WTC11 (cell line): ENCODE measurements around the gene LAMB4. TPM values are rescaled to one million over a fixed set of nuclear protein-coding genes. Genes with fewer than 3 reads are reported as not detected.

Source experiments
- ATAC-seq: fragments of 200-7000 bp; cut with Tn5 transposase; 2 replicates; pipeline ENCODE4 v1.10.0; 2021; ENCODE audit warnings: mild to moderate bottlenecking, moderate library complexity
- CTCF ChIA-PET: fragments of 300-600 bp; sonication (Branson Sonifier 250); formaldehyde crosslinking; loops from one replicate; lab custom pipeline; 2021; ENCODE audit warnings: antibody characterized with exemption; lab: Charles Lee
- POLR2A ChIA-PET: fragments of 350-600 bp; sonication (Branson Sonifier 250); formaldehyde crosslinking; loops from one replicate; lab custom pipeline; 2021; ENCODE audit warnings: antibody characterized with exemption; lab: Charles Lee
- DNase-seq: peaks from one replicate; pipeline ENCODE4 v3.0.0; 2021; ENCODE audit warnings: low spot score
- H3K27ac Mint-ChIP-seq: 2 replicates; pipeline ENCODE4 v1.8.0; 2021; ENCODE audit warnings: mixed read lengths
- H3K27me3 Mint-ChIP-seq: 2 replicates; pipeline ENCODE4 v1.8.0; 2021; ENCODE audit warnings: low read depth, mild to moderate bottlenecking, moderate library complexity, mixed read lengths
- H3K36me3 Mint-ChIP-seq: 2 replicates; pipeline ENCODE4 v1.8.0; 2021; ENCODE audit warnings: mixed read lengths
- H3K4me1 Mint-ChIP-seq: 2 replicates; pipeline ENCODE4 v1.8.0; 2022; ENCODE audit warnings: mixed read lengths
- H3K4me3 Mint-ChIP-seq: 2 replicates; pipeline ENCODE4 v1.8.0; 2021; ENCODE audit warnings: mild to moderate bottlenecking, moderate library complexity, mixed read lengths
- H3K9me3 Mint-ChIP-seq: 2 replicates; pipeline ENCODE4 v1.8.0; 2021; ENCODE audit warnings: mixed read lengths
- ATF1 ChIP-seq: sonication (generic); formaldehyde crosslinking; IDR thresholded peaks from 2 replicates; pipeline ENCODE4 v1.8.1; 2023; ENCODE audit warnings: mild to moderate bottlenecking, moderate library complexity, missing genetic modification reagents
- ATF2 ChIP-seq: sonication (generic); formaldehyde crosslinking; IDR thresholded peaks from 2 replicates; pipeline ENCODE4 v1.8.1; 2022; ENCODE audit warnings: low read depth, missing genetic modification reagents, borderline replicate concordance
- ATF3 ChIP-seq: sonication (generic); formaldehyde crosslinking; conservative IDR thresholded peaks from 2 replicates; pipeline ENCODE4 v1.8.1; 2022; ENCODE audit warnings: mild to moderate bottlenecking, missing genetic modification reagents
- ETV6 ChIP-seq: sonication (generic); formaldehyde crosslinking; IDR thresholded peaks from 2 replicates; pipeline ENCODE4 v1.8.1; 2022; ENCODE audit warnings: mild to moderate bottlenecking, missing genetic modification reagents
- GTF2I ChIP-seq: fragments of 250-450 bp; sonication (Bioruptor Pico); conservative IDR thresholded peaks from 2 replicates; pipeline ENCODE4 v1.4.0; 2021; ENCODE audit warnings: mild to moderate bottlenecking
- MAX ChIP-seq: sonication (generic); formaldehyde crosslinking; IDR thresholded peaks from 2 replicates; pipeline ENCODE4 v1.8.0; 2022; ENCODE audit warnings: mild to moderate bottlenecking, missing genetic modification reagents
- MXD4 ChIP-seq: fragments of 250-450 bp; sonication (Bioruptor Pico); IDR thresholded peaks from 2 replicates; pipeline ENCODE4 v1.8.0; 2021; ENCODE audit warnings: mild to moderate bottlenecking, moderate library complexity, borderline replicate concordance
- MYBL2 ChIP-seq: sonication (generic); formaldehyde crosslinking; IDR thresholded peaks from 2 replicates; pipeline ENCODE4 v1.8.1; 2023; ENCODE audit warnings: mild to moderate bottlenecking, moderate library complexity, missing genetic modification reagents
- NFE2L1 ChIP-seq: sonication (generic); formaldehyde crosslinking; IDR thresholded peaks from 2 replicates; pipeline ENCODE4 v1.8.1; 2023; ENCODE audit warnings: missing genetic modification reagents
- OVOL2 ChIP-seq: fragments of 250-450 bp; sonication (Bioruptor Pico); IDR thresholded peaks from 2 replicates; pipeline ENCODE4 v1.9.0; 2021; ENCODE audit warnings: mild to moderate bottlenecking, borderline replicate concordance
- SMAD3 ChIP-seq: sonication (generic); formaldehyde crosslinking; IDR thresholded peaks from 2 replicates; pipeline ENCODE4 v1.8.0; 2022; ENCODE audit warnings: missing genetic modification reagents, mild to moderate bottlenecking, borderline replicate concordance
- TP53 ChIP-seq: sonication (generic); formaldehyde crosslinking; IDR thresholded peaks from 2 replicates; pipeline ENCODE4 v1.8.1; 2023; ENCODE audit warnings: mild to moderate bottlenecking, missing genetic modification reagents
- USF1 ChIP-seq: sonication (generic); formaldehyde crosslinking; IDR thresholded peaks from 2 replicates; pipeline ENCODE4 v1.8.0; 2022; ENCODE audit warnings: mild to moderate bottlenecking, missing genetic modification reagents
- ZNF219 ChIP-seq: sonication (generic); formaldehyde crosslinking; IDR thresholded peaks from 2 replicates; pipeline ENCODE4 v1.8.0; 2023; ENCODE audit warnings: missing genetic modification reagents, mild to moderate bottlenecking, borderline replicate concordance
- ZNF396 ChIP-seq: fragments of 250-450 bp; sonication (Bioruptor Pico); IDR thresholded peaks from 2 replicates; pipeline ENCODE4 v1.8.0; 2021; ENCODE audit warnings: mild to moderate bottlenecking, moderate library complexity, borderline replicate concordance
- total RNA-seq: library from RNA; stranded (reverse); gene quantifications from 3 replicates; pipeline ENCODE4 v1.2.3, GENCODE V29; 2021
- TF ChIP-seq, protein P1 (sequence below): fragments of 250-450 bp; sonication (Bioruptor Pico); IDR thresholded peaks from 2 replicates; pipeline ENCODE4 v1.9.0; 2021; ENCODE audit warnings: mild to moderate bottlenecking
- TF ChIP-seq, protein P2 (sequence below): sonication (generic); formaldehyde crosslinking; IDR thresholded peaks from 2 replicates; pipeline ENCODE4 v1.8.0; 2022; ENCODE audit warnings: missing genetic modification reagents
- TF ChIP-seq, protein P3 (sequence below): fragments of 250-450 bp; sonication (Bioruptor Pico); conservative IDR thresholded peaks from 2 replicates; pipeline ENCODE4 v1.9.0; 2021; ENCODE audit warnings: mild to moderate bottlenecking

The LAMB4 gene
- total RNA-seq, 1 experiment from 2014 or later, result not detected

GRCh38 chr7:108053250-108053649 lies 76.9 kb downstream of the LAMB4 start (continued):
- TF ChIP-seq OVOL2 (CRISPR knock-in tag), result no peak
- TF ChIP-seq USF1, result no peak
- TF ChIP-seq, protein P1, sequence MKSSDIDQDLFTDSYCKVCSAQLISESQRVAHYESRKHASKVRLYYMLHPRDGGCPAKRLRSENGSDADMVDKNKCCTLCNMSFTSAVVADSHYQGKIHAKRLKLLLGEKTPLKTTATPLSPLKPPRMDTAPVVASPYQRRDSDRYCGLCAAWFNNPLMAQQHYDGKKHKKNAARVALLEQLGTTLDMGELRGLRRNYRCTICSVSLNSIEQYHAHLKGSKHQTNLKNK, result no peak

DNA sequence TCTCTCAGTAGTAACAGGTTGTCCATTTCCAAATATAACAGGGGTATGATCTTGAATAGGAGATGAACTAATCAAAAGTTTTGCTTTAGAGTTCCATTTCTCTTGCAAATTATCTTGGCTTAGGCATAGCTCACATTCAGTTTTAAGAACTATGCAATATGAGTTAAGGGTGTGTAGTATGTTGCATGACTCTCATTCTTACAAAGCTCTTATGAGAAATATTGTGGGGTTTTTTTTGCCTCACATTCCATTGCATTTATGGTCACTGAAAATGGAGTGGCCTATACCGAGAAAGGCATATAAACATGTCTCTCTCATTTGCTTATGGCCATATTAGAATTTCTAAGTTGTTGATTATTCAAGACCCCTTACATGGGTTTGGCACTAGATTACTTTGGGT lies 78.7 kb downstream of the LAMB4 start:
- TF ChIP-seq ZNF396 (CRISPR knock-in tag) (no peak), ATF1 (no peak), MAX (CRISPR knock-in tag) (no peak), ETV6 (CRISPR knock-in tag) (no peak), ZNF219 (CRISPR knock-in tag) (no peak), GTF2I (CRISPR knock-in tag) (no peak), ATF2 (CRISPR knock-in tag) (no peak), MXD4 (CRISPR knock-in tag) (no peak), ATF3 (CRISPR knock-in tag) (no peak), TP53 (CRISPR knock-in tag) (no peak), SMAD3 (CRISPR knock-in tag) (no peak), NFE2L1 (no peak), MYBL2 (CRISPR knock-in tag) (no peak)
- TF ChIP-seq, protein P2, sequence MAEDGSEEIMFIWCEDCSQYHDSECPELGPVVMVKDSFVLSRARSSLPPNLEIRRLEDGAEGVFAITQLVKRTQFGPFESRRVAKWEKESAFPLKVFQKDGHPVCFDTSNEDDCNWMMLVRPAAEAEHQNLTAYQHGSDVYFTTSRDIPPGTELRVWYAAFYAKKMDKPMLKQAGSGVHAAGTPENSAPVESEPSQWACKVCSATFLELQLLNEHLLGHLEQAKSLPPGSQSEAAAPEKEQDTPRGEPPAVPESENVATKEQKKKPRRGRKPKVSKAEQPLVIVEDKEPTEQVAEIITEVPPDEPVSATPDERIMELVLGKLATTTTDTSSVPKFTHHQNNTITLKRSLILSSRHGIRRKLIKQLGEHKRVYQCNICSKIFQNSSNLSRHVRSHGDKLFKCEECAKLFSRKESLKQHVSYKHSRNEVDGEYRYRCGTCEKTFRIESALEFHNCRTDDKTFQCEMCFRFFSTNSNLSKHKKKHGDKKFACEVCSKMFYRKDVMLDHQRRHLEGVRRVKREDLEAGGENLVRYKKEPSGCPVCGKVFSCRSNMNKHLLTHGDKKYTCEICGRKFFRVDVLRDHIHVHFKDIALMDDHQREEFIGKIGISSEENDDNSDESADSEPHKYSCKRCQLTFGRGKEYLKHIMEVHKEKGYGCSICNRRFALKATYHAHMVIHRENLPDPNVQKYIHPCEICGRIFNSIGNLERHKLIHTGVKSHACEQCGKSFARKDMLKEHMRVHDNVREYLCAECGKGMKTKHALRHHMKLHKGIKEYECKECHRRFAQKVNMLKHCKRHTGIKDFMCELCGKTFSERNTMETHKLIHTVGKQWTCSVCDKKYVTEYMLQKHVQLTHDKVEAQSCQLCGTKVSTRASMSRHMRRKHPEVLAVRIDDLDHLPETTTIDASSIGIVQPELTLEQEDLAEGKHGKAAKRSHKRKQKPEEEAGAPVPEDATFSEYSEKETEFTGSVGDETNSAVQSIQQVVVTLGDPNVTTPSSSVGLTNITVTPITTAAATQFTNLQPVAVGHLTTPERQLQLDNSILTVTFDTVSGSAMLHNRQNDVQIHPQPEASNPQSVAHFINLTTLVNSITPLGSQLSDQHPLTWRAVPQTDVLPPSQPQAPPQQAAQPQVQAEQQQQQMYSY (CRISPR knock-in tag), result no peak
- TF ChIP-seq, protein P3, sequence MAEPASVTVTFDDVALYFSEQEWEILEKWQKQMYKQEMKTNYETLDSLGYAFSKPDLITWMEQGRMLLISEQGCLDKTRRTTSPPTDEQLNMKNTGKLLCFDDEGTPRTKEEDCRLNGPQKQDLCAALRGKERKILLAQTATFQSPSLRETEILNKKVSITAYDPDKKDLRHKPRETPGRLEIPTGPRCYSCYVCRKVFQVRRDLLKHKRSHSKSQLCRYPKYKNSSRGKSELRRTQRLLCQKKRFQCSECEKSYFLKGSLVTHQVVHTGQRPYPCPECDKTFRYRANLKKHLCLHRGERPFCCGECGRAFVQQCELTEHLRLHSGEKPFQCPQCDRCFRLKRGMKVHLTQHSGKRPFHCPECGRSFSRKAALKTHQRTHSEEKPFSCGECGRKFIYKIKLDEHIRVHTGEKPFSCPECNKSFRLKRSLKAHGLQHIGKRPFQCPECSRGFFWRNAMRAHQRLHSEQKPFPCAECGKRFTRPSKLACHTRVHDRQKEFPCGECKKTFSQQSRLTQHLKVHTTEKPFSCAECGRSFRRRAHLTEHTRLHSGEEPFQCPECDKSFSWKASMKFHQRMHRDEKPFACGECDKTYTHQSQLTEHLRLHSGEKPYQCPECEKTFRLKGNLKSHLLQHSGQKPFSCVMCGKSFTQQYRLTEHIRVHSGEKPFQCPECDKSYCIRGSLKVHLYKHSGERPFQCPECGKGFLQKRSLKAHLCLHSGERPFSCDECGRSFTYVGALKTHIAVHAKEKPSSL (CRISPR knock-in tag), result no peak
- Mint-ChIP-seq H3K27ac (no peak overlapping the region), H3K27me3 (no peaks in the 10 kb centered on the region), H3K36me3 (no peaks in the 10 kb centered on the region), H3K4me1 (no peaks in the 10 kb centered on the region), H3K4me3 (no peak overlapping the region), H3K9me3 (no peaks in the 10 kb centered on the region)
- ChIA-PET CTCF (no interaction called here), POLR2A (no interaction called here)
- DNase-seq (no peak), ATAC-seq (no peak)
